Activated T-helper 9 cell treated with anti-CD3 and anti-CD28 coated beads, Interleukin-2, amount 50 U/mL, for 16 hours (primary cell): Measurements from ENCODE around the gene HSPG2.

Experiments used
- DNase-seq: peaks from one replicate; pipeline ENCODE4 v3.0.0-alpha.2; 2020; ENCODE audit warnings: low read depth

Gene HSPG2

GRCh38 chr1:21861602-21862429, 75.3 kb downstream of the HSPG2 start:
- no peak for DNase-seq

- DNase-seq = no peak
Observed at GRCh38 chr1:21860971-21861370, 76.1 kb downstream of the HSPG2 start.

- no peak for DNase-seq
Observed at GRCh38 chr1:21859669-21860179, 77.4 kb downstream of the HSPG2 start.

- no peak for DNase-seq
Observed at GRCh38 chr1:21857840-21858670, 79.1 kb downstream of the HSPG2 start.

- no peak for DNase-seq
Observed at GRCh38 chr1:21857142-21857839, 79.8 kb downstream of the HSPG2 start.

GRCh38 chr1:21855257-21856096, 81.6 kb downstream of the HSPG2 start:
- DNase-seq = no peak

GRCh38 chr1:21854751-21855131, 82.4 kb downstream of the HSPG2 start:
- DNase-seq = no peak

GRCh38 chr1:21854090-21854750, 82.9 kb downstream of the HSPG2 start:
- no peak for DNase-seq

- no peak for DNase-seq
Observed at GRCh38 chr1:21853131-21853427, 84.0 kb downstream of the HSPG2 start.

- DNase-seq = no peak
Observed at GRCh38 chr1:21852282-21853130, 84.6 kb downstream of the HSPG2 start.

GRCh38 chr1:21851430-21852250, 85.5 kb downstream of the HSPG2 start:
- no peak for DNase-seq

GRCh38 chr1:21849909-21850576, 87.1 kb downstream of the HSPG2 start:
- DNase-seq = no peak

GRCh38 chr1:21848524-21849174, 88.5 kb downstream of the HSPG2 start:
- no peak for DNase-seq

- DNase-seq = no peak
Observed at GRCh38 chr1:21847223-21848205, 89.6 kb downstream of the HSPG2 start.

GRCh38 chr1:21845646-21846641, 91.2 kb downstream of the HSPG2 start:
- no peak for DNase-seq

- no peak for DNase-seq
Observed at GRCh38 chr1:21843996-21844395, 93.1 kb downstream of the HSPG2 start.
